GM23338 (cell line): ENCODE results near the gene TCN2. TPM values are rescaled to one million over a fixed set of nuclear protein-coding genes. Genes with fewer than 3 reads are reported as not detected.

Experiments
- ATAC-seq: fragments of 200-7000 bp; cut with Tn5 transposase; 3 replicates; pipeline ENCODE4 v1.9.1; 2020
- DNase-seq: peaks from one replicate; pipeline ENCODE4 v3.0.0-alpha.2; 2015; ENCODE audit warnings: low spot score
- H2AFZ ChIP-seq: fragments of 200-600 bp; sonication (generic); 2 replicates; pipeline ENCODE4 v1.8.0; 2016; ENCODE audit warnings: antibody characterized with exemption, mild to moderate bottlenecking, moderate library complexity
- H3F3A ChIP-seq: fragments of 200-600 bp; sonication (generic); replicated peaks from 2 replicates; pipeline ENCODE4 v1.8.0; 2017; ENCODE audit warnings: antibody characterized with exemption, mixed run types, low read depth
- H3K27ac ChIP-seq: fragments of 200-600 bp; sonication (generic); 2 replicates; pipeline ENCODE4 v1.6.1; 2016; ENCODE audit warnings: low read depth
- H3K27me3 ChIP-seq: fragments of 200-600 bp; sonication (generic); 2 replicates; pipeline ENCODE4 v1.8.0; 2016; ENCODE audit warnings: mild to moderate bottlenecking, mixed run types, moderate library complexity; ENCODE audit not compliant: insufficient read depth
- H3K36me3 ChIP-seq: fragments of 200-600 bp; sonication (generic); 2 replicates; pipeline ENCODE4 v1.8.0; 2016; ENCODE audit warnings: mild to moderate bottlenecking; ENCODE audit not compliant: insufficient read depth
- H3K4me1 ChIP-seq: fragments of 200-600 bp; sonication (generic); 2 replicates; pipeline ENCODE4 v1.8.0; 2016; ENCODE audit warnings: mild to moderate bottlenecking, moderate library complexity; ENCODE audit not compliant: insufficient read depth
- H3K4me2 ChIP-seq: fragments of 200-600 bp; sonication (generic); 2 replicates; pipeline ENCODE4 v1.7.1; 2017; ENCODE audit warnings: mixed run types
- H3K4me3 ChIP-seq: fragments of 200-600 bp; sonication (generic); 2 replicates; pipeline ENCODE4 v1.6.1; 2016; ENCODE audit warnings: mixed run types
- H3K79me2 ChIP-seq: fragments of 200-600 bp; sonication (generic); replicated peaks from 2 replicates; pipeline ENCODE4 v1.8.0; 2017; ENCODE audit warnings: mild to moderate bottlenecking; ENCODE audit not compliant: insufficient read depth
- H3K9me2 ChIP-seq: fragments of 200-600 bp; sonication (generic); 2 replicates; pipeline ENCODE4 v1.8.0; 2017; ENCODE audit not compliant: insufficient read depth
- H4K20me1 ChIP-seq: fragments of 200-600 bp; sonication (generic); replicated peaks from 2 replicates; pipeline ENCODE4 v1.8.0; 2017; ENCODE audit warnings: mild to moderate bottlenecking; ENCODE audit not compliant: insufficient read depth
- H3K27ac Mint-ChIP-seq: 2 replicates; pipeline ENCODE4 v1.8.0; 2020; ENCODE audit warnings: inconsistent platforms, mild to moderate bottlenecking, moderate library complexity, mixed read lengths
- H3K27me3 Mint-ChIP-seq: 3 replicates; pipeline ENCODE4 v1.8.0; 2022; ENCODE audit warnings: low read depth, mild to moderate bottlenecking, moderate library complexity, mixed read lengths, inconsistent platforms; ENCODE audit not compliant: insufficient read depth, poor library complexity
- H3K36me3 Mint-ChIP-seq: 3 replicates; pipeline ENCODE4 v1.8.0; 2021; ENCODE audit warnings: low read depth, mild to moderate bottlenecking, inconsistent platforms, moderate library complexity, mixed read lengths
- H3K4me1 Mint-ChIP-seq: 3 replicates; pipeline ENCODE4 v1.8.0; 2020; ENCODE audit warnings: mild to moderate bottlenecking, inconsistent platforms, mixed read lengths
- H3K4me3 Mint-ChIP-seq: 3 replicates; pipeline ENCODE4 v1.8.0; 2021; ENCODE audit warnings: moderate library complexity, mild to moderate bottlenecking, inconsistent platforms, mixed read lengths
- H3K9me3 Mint-ChIP-seq: 3 replicates; pipeline ENCODE4 v1.8.0; 2020; ENCODE audit warnings: moderate library complexity, mild to moderate bottlenecking, inconsistent platforms, mixed read lengths
- CREB1 ChIP-seq: fragments of 250-450 bp; sonication (Bioruptor Pico); IDR thresholded peaks from 2 replicates; pipeline ENCODE4 v1.5.0; 2020; ENCODE audit warnings: low read depth, mild to moderate bottlenecking, moderate library complexity
- EZH2 ChIP-seq: fragments of 200-600 bp; sonication (generic); IDR thresholded peaks from one replicate; pipeline ENCODE4 v1.8.0; 2017; ENCODE audit warnings: antibody characterized with exemption, mild to moderate bottlenecking, low read depth; ENCODE audit not compliant: unreplicated experiment
- EZH2phosphoT487 ChIP-seq: fragments of 200-600 bp; sonication (generic); IDR thresholded peaks from one replicate; pipeline ENCODE4 v1.8.1; 2018; ENCODE audit warnings: antibody characterized with exemption; ENCODE audit not compliant: unreplicated experiment
- JUNB ChIP-seq: IDR thresholded peaks from one replicate; pipeline ENCODE4 v1.6.1; 2016; ENCODE audit warnings: antibody characterized with exemption; ENCODE audit not compliant: unreplicated experiment
- NANOG ChIP-seq: IDR thresholded peaks from 2 replicates; pipeline ENCODE4 v1.6.1; 2016; ENCODE audit warnings: antibody characterized with exemption, borderline replicate concordance
- POLR2AphosphoS5 ChIP-seq: IDR thresholded peaks from 2 replicates; pipeline ENCODE4 v1.6.1; 2016; ENCODE audit warnings: antibody characterized with exemption, low read depth
- STAT1 ChIP-seq: IDR thresholded peaks from one replicate; pipeline ENCODE4 v1.6.1; 2016; ENCODE audit warnings: antibody characterized with exemption; ENCODE audit not compliant: unreplicated experiment
- ZNF114 ChIP-seq: fragments of 250-450 bp; sonication (Bioruptor Pico); IDR thresholded peaks from 2 replicates; pipeline ENCODE4 v1.5.0; 2020; ENCODE audit warnings: mild to moderate bottlenecking, moderate library complexity
- ZNF331 ChIP-seq: fragments of 250-450 bp; sonication (Bioruptor Pico); IDR thresholded peaks from 2 replicates; pipeline ENCODE4 v1.5.0; 2020; ENCODE audit warnings: low read depth, mild to moderate bottlenecking, moderate library complexity
- polyA plus RNA-seq: library from polyadenylated mRNA; unstranded; fragments of >200 nt; fragmentation: Nextera tagmentation; extraction: Ambion mirVana; gene quantifications from 2 replicates; pipeline ENCODE4 v1.2.1, GENCODE V29; 2016
- total RNA-seq: library from RNA; depleted of rRNA; stranded (reverse); fragments of >200 nt; shearing (Covaris generic); gene quantifications from 2 replicates; pipeline ENCODE4 v1.2.3, GENCODE V29; 2014
- TF ChIP-seq, protein P1 (sequence below), 2 experiments: fragments of 200-600 bp in 1 of 2; sonication (generic) in 1 of 2; conservative IDR thresholded peaks; 2 replicates each; pipeline versions ENCODE4 v1.5.1 to v1.6.1; 2016 to 2017; ENCODE audit warnings: antibody characterized with exemption in 2 of 2, low read depth in 2 of 2, mild to moderate bottlenecking in 2 of 2, moderate library complexity in 1 of 2
- TF ChIP-seq, protein P2 (sequence below): IDR thresholded peaks from one replicate; pipeline ENCODE4 v1.6.1; 2018; ENCODE audit warnings: antibody characterized with exemption; ENCODE audit not compliant: unreplicated experiment
- TF ChIP-seq, protein P3 (sequence below): fragments of 250-450 bp; sonication (Bioruptor Pico); IDR thresholded peaks from 2 replicates; pipeline ENCODE4 v1.5.0; 2020; ENCODE audit warnings: mild to moderate bottlenecking, moderate library complexity
- TF ChIP-seq, protein P4 (sequence below): IDR thresholded peaks from 2 replicates; pipeline ENCODE4 v1.6.1; 2016; ENCODE audit warnings: antibody characterized with exemption

The TCN2 gene
- total and polyA plus RNA-seq, 2 experiments from 2014 or later, result 12.9 to 38.1 TPM

DNA sequence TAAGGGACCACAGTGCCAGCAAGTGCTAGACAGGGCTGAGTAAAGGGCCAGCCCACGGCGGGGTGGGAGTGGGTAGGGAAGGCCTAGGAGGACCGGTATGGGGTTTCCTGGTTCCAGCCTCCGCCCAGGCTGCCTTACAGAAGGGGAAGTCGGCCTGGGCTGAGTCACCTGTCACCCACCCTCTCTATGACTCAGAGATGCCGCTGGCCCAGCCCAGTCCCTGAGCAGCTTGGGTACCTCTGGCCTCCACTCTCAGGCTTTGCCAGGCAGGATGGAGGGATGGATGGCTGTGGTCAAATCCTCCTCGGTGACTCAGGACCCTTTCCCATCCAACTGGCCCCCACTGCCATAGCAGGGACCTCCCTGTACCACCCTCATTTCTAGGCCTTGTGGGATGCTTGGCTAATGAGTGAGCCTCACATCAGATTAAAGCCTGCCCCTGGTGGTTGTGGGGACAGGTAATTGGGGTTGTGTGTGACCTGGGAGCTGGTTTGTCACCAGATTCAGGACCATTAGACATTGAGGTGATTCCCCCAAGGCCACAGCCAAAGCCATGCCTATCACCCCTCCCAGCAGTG is 42.5 kb downstream of the TCN2 start:
- Mint-ChIP-seq H3K36me3 (0 out of 3 replicates have a peak, but pooled peaks cover under 1% of the 10 kb centered on the region), H3K27ac (no peak overlapping the region), H3K4me1 (peaks cover 5% of the 10 kb centered on the region; the same call in 2 of the 3 replicates), H3K4me3 (no peak overlapping the region), H3K9me3 (no peaks in the 10 kb centered on the region; the same call in 2 of the 3 replicates), H3K27me3 (peaks cover 13% of the 10 kb centered on the region)
- no peaks in the 10 kb centered on the region for H3K79me2 ChIP-seq
- ATAC-seq, result no peak
- H3F3A ChIP-seq, result no peaks in the 10 kb centered on the region
- TF ChIP-seq, protein P1, sequence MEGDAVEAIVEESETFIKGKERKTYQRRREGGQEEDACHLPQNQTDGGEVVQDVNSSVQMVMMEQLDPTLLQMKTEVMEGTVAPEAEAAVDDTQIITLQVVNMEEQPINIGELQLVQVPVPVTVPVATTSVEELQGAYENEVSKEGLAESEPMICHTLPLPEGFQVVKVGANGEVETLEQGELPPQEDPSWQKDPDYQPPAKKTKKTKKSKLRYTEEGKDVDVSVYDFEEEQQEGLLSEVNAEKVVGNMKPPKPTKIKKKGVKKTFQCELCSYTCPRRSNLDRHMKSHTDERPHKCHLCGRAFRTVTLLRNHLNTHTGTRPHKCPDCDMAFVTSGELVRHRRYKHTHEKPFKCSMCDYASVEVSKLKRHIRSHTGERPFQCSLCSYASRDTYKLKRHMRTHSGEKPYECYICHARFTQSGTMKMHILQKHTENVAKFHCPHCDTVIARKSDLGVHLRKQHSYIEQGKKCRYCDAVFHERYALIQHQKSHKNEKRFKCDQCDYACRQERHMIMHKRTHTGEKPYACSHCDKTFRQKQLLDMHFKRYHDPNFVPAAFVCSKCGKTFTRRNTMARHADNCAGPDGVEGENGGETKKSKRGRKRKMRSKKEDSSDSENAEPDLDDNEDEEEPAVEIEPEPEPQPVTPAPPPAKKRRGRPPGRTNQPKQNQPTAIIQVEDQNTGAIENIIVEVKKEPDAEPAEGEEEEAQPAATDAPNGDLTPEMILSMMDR (conservative IDR thresholded peaks at IDR 0.05; ENCODE audit: low read depth in 2 of 2), result no peak
- TF ChIP-seq NANOG (no peak), EZH2 (no peak), ZNF331 (CRISPR knock-in tag) (no peak), EZH2phosphoT487 (no peak), JUNB (no peak), CREB1 (no peak), ZNF114 (CRISPR knock-in tag) (no peak), POLR2AphosphoS5 (no peak), STAT1 (no peak)
- TF ChIP-seq, protein P2, sequence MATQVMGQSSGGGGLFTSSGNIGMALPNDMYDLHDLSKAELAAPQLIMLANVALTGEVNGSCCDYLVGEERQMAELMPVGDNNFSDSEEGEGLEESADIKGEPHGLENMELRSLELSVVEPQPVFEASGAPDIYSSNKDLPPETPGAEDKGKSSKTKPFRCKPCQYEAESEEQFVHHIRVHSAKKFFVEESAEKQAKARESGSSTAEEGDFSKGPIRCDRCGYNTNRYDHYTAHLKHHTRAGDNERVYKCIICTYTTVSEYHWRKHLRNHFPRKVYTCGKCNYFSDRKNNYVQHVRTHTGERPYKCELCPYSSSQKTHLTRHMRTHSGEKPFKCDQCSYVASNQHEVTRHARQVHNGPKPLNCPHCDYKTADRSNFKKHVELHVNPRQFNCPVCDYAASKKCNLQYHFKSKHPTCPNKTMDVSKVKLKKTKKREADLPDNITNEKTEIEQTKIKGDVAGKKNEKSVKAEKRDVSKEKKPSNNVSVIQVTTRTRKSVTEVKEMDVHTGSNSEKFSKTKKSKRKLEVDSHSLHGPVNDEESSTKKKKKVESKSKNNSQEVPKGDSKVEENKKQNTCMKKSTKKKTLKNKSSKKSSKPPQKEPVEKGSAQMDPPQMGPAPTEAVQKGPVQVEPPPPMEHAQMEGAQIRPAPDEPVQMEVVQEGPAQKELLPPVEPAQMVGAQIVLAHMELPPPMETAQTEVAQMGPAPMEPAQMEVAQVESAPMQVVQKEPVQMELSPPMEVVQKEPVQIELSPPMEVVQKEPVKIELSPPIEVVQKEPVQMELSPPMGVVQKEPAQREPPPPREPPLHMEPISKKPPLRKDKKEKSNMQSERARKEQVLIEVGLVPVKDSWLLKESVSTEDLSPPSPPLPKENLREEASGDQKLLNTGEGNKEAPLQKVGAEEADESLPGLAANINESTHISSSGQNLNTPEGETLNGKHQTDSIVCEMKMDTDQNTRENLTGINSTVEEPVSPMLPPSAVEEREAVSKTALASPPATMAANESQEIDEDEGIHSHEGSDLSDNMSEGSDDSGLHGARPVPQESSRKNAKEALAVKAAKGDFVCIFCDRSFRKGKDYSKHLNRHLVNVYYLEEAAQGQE, result no peak
- TF ChIP-seq, protein P3, sequence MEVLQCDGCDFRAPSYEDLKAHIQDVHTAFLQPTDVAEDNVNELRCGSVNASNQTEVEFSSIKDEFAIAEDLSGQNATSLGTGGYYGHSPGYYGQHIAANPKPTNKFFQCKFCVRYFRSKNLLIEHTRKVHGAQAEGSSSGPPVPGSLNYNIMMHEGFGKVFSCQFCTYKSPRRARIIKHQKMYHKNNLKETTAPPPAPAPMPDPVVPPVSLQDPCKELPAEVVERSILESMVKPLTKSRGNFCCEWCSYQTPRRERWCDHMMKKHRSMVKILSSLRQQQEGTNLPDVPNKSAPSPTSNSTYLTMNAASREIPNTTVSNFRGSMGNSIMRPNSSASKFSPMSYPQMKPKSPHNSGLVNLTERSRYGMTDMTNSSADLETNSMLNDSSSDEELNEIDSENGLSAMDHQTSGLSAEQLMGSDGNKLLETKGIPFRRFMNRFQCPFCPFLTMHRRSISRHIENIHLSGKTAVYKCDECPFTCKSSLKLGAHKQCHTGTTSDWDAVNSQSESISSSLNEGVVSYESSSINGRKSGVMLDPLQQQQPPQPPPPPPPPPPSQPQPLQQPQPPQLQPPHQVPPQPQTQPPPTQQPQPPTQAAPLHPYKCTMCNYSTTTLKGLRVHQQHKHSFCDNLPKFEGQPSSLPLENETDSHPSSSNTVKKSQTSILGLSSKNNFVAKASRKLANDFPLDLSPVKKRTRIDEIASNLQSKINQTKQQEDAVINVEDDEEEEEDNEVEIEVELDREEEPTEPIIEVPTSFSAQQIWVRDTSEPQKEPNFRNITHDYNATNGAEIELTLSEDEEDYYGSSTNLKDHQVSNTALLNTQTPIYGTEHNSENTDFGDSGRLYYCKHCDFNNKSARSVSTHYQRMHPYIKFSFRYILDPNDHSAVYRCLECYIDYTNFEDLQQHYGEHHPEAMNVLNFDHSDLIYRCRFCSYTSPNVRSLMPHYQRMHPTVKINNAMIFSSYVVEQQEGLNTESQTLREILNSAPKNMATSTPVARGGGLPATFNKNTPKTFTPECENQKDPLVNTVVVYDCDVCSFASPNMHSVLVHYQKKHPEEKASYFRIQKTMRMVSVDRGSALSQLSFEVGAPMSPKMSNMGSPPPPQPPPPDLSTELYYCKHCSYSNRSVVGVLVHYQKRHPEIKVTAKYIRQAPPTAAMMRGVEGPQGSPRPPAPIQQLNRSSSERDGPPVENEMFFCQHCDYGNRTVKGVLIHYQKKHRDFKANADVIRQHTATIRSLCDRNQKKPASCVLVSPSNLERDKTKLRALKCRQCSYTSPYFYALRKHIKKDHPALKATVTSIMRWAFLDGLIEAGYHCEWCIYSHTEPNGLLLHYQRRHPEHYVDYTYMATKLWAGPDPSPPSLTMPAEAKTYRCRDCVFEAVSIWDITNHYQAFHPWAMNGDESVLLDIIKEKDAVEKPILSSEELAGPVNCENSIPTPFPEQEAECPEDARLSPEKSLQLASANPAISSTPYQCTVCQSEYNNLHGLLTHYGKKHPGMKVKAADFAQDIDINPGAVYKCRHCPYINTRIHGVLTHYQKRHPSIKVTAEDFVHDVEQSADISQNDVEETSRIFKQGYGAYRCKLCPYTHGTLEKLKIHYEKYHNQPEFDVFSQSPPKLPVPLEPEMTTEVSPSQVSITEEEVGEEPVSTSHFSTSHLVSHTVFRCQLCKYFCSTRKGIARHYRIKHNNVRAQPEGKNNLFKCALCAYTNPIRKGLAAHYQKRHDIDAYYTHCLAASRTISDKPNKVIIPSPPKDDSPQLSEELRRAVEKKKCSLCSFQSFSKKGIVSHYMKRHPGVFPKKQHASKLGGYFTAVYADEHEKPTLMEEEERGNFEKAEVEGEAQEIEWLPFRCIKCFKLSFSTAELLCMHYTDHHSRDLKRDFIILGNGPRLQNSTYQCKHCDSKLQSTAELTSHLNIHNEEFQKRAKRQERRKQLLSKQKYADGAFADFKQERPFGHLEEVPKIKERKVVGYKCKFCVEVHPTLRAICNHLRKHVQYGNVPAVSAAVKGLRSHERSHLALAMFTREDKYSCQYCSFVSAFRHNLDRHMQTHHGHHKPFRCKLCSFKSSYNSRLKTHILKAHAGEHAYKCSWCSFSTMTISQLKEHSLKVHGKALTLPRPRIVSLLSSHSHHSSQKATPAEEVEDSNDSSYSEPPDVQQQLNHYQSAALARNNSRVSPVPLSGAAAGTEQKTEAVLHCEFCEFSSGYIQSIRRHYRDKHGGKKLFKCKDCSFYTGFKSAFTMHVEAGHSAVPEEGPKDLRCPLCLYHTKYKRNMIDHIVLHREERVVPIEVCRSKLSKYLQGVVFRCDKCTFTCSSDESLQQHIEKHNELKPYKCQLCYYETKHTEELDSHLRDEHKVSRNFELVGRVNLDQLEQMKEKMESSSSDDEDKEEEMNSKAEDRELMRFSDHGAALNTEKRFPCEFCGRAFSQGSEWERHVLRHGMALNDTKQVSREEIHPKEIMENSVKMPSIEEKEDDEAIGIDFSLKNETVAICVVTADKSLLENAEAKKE, result no peak
- TF ChIP-seq, protein P4, sequence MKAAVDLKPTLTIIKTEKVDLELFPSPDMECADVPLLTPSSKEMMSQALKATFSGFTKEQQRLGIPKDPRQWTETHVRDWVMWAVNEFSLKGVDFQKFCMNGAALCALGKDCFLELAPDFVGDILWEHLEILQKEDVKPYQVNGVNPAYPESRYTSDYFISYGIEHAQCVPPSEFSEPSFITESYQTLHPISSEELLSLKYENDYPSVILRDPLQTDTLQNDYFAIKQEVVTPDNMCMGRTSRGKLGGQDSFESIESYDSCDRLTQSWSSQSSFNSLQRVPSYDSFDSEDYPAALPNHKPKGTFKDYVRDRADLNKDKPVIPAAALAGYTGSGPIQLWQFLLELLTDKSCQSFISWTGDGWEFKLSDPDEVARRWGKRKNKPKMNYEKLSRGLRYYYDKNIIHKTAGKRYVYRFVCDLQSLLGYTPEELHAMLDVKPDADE, result no peak
- H3K4me1 ChIP-seq, result no peaks in the 10 kb centered on the region
- H3K27me3 ChIP-seq, result no peaks in the 10 kb centered on the region
- H3K4me2 ChIP-seq, result no peak overlapping the region
- no peak overlapping the region for H3K27ac ChIP-seq
- H3K36me3 ChIP-seq, result no peaks in the 10 kb centered on the region; the same call in 1 of the 2 replicates
- H2AFZ ChIP-seq, result no peak overlapping the region
- H3K9me2 ChIP-seq, result no peaks in the 10 kb centered on the region
- no peak overlapping the region for H3K4me3 ChIP-seq
- H4K20me1 ChIP-seq, result no peaks in the 10 kb centered on the region
- DNase-seq, result no peak
